HK-2 (cell line): ENCODE measurements around the gene SLC1A2.
A peak's percentile ranks its signal among the peaks of the same experiment; 100 is the strongest.

Experiments used
- DNase-seq: peaks from one replicate; pipeline ENCODE4 v3.0.0-alpha.2; 2018; ENCODE audit not compliant: unreplicated experiment

Gene SLC1A2

GRCh38 chr11:35245056-35245455 lies 174.3 kb downstream of the SLC1A2 start:
- no peak for DNase-seq

- DNase-seq, result no peak
Measured at GRCh38 chr11:35243774-35244173, 175.6 kb downstream of the SLC1A2 start.

DNA sequence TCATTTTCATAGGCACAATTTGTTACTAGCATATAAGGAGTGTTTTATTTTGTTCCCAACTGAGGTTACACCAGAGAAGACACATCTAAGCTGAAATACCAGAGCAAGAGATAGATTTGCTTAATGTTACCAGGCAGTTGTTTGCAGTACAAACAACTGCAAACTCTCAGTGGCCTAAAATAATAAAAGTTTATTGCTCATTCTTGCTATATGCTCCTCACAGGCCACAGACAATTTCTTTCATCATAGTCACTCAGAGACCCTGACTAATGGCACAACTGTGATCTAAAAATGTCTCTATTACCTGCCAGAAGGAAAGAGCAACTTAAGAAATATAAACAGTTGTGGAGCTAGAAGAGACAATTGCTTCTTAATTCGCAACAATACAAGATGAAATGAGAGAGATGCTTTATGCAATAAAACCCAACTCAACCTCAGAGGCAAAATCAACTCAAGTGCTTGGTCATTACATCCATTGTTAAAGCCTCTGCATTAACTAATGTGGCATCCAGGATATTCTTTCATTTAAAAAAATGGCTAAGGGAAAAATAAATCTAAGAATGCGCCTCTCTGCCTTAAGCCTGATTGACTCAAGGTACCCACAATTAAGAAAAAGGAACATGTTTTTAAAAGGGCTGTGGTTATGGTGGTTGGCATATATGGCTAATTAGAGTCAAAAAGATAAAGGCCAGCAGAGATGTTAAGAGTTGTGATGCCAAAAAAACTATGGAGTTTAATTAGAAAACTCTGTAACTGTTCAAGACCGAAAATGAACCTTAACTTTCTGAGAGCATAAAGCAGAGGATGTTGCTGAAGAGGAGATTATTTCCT lies 176.7 kb downstream of the SLC1A2 start:
- DNase-seq, result no peak

GRCh38 chr11:35241531-35241930 lies 177.8 kb downstream of the SLC1A2 start:
- DNase-seq, result no peak

- DNase-seq, result no peak
Measured at GRCh38 chr11:35241083-35241482, 178.3 kb downstream of the SLC1A2 start.

GRCh38 chr11:35239471-35240075 lies 179.8 kb downstream of the SLC1A2 start:
- no peak for DNase-seq

DNA sequence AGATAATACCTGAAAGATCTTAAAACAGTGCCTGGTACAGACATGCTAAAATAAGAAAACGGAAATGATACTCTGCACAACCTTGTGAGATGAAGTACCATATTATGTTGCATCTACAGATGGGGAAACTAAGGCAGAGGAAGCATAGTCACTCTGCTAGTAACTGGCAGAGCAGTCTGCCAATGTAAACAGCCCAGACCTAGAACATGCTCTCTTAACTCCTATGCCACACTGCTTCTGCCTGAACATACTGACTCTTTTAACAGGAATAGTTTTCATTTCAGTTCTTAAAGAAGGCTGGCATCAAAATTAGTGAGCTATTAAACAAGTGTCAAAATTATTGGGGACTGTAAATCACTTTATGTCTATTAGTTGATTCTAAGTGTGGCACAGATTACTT lies 180.5 kb downstream of the SLC1A2 start:
- no peak for DNase-seq

DNA sequence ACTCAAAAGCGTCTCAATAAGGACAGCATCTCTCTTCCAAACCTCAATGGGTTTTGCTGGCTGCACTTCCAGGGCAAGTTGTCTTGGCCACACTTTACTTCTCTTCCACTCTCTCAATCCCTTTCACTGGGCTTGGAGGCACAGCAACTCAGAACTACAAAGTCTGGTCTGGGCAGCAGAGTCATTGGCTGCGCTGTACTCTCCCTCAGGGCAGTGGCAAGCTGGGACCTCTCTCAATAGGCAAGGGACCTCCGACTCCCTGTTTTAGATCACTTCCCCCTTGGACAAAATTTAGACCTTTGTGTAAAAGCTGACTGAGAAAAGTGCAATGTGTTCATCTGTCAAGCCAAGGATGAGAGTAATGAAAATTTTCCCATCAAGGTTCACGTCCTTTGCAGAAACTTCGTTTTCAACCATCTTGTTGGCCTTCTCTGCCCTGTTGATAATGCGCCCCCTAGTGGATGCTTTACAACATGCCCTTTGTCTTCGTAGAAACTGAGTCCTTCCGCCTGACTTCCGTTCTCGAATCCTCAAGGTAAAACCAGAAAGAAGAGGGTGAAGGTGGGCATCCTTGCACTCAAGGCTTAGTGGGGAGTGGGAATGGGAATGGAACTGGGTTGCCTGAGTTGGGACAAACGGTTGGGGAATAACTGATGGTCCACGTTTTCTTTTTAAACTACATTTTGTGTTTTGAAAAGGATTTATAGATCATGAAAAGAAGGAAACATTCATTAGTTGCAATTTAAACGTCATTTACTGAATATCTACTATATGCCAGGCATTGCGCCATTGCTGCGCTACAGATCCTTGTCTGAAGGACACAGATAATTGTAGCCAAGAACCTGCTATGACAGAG lies 181.3 kb downstream of the SLC1A2 start:
- no peak for DNase-seq

GRCh38 chr11:35237351-35237750 lies 182.0 kb downstream of the SLC1A2 start:
- no peak for DNase-seq

GRCh38 chr11:35236667-35237003 lies 182.7 kb downstream of the SLC1A2 start:
- peak; percentile 49 for DNase-seq

GRCh38 chr11:35235936-35236666 lies 183.3 kb downstream of the SLC1A2 start:
- peak; percentile 61 for DNase-seq

DNA sequence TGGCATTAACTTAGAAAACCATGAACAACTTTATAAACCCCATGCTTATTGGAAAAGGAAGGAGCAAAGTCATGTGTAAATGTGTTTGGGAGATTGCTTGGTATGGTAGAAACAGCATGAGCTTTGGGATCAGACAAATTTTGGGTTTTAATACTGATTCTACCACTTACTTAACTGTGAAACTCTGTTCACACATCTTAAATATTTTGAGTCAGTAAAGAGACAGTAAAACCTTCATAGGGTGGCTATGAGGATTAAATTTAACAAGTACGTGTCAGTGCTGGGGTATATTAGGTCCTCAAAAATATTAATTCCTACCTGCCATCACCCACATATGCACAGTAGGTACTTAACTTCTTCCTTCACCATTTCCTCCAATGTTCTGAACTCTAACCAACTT lies 183.9 kb downstream of the SLC1A2 start:
- DNase-seq, result no peak

GRCh38 chr11:35235157-35235468 lies 184.2 kb downstream of the SLC1A2 start:
- no peak for DNase-seq

DNA sequence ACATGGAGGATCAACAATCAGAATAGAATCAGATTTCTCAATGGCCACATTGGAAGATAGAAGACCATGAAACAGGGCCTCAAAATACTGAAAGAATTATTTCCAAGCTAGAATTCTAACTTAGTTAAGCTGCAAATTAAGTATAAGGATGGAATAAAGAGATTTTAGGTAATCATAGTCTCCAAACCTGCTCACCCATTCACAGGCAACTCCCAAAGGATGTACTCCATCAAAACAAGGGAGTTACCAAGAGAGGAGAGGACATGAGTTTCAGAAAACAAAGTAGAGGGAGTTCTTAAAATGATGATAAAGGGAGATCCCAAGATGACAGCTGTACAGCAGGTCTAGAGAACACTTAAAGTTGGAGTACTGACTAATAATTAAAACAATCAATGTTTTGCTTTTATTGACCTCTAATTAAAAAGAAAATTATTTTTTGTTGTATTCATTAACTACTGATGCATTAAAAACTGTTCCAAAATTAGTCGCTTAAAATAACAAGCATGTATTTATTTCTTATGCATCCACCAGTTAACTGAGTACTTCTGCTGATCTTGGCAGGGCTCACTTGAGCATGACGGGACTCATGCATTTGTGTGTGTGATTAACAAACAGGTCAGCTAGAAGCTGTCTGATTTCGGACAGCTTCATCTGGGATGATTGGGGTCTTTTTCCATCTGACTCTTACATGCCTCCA lies 184.8 kb downstream of the SLC1A2 start:
- no peak for DNase-seq

DNA sequence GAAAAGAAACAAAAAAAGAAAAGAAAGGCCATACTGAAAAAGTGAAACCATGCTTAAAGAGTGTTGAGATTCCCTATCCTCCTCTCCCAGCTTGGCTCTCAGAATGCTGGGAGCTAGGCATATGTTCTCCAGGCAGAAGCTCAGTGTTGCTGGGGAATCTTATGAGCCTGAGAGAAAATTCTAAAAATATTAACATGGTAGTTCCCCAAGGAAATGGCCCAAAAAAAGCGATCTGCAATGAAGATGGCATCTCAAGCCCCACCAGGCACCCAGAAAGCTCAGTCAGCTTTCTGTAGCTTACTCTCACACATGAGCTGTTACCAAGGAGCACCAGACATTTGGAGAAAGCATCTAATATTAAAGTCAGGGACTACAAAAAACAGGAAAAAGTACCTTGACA lies 185.8 kb downstream of the SLC1A2 start:
- no peak for DNase-seq

GRCh38 chr11:35232891-35233330 lies 186.4 kb downstream of the SLC1A2 start:
- no peak for DNase-seq

DNA sequence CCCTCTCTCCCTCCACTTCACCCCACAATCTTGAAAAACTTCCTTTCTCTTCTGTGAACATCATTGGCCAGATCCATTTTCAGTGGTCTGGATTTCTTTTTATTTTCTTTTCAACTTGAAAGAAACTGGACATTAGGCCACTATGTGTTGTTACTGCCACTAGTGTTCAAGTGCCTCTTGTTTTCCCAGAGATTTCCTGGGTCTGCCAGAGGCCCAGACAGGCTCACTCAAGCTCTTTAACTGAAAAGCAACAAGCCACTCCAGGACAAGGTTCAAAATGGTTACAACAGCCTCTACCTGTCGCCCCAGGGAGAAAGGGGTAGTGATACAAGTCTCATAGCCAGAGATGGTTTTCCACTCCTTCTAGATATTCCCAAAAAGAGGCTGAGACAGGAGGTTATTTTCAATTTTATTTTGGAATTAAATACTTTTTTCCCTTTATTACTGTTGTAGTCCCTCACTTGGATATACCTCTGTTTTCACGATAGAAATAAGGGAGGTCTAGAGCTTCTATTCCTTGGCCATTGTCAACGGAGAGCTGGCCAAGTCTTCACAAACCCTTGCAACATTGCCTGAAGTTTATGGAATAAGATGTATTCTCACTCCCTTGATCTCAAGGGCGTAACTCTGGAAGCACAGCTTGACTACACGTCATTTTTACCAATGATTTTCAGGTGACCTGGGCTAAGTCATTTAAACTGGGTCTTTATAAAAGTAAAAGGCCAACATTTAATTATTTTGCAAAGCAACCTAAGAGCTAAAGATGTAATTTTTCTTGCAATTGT lies 188.1 kb downstream of the SLC1A2 start:
- no peak for DNase-seq

DNA sequence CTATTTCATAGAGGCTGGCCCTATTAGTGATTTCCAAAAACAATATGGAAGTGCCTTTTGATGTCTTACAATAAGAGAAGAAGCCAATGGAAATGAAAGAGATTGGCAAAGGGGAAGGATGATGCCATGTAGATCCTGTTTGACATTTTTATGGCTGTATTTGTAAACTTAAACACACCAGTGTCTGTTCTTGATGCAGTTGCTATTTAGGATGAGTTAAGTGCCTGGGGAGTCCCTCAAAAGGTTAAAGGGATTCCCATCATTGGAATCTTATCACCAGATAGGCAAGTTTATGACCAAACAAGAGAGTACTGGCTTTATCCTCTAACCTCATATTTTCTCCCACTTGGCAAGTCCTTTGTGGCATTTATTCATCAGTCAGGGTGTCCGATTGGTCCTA lies 189.0 kb downstream of the SLC1A2 start:
- DNase-seq, result no peak

DNA sequence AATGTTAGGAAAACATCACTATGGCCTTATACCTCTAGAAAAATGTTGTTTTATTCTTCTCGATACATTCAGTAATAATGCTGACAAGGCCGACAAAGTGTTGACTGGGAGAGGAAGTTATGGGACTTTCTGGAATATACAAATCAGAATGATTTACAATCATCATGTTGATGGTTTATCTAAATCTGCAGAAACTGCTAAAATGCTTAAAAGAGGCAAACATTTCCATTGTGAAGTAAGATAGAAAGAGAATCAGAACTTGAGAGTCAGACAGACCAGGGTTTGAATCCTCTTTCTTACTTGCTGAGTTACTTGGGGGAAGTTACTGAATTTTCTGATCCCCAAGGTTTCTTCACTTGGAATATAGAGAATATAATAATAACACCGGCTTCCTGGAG lies 191.0 kb downstream of the SLC1A2 start:
- no peak for DNase-seq

DNA sequence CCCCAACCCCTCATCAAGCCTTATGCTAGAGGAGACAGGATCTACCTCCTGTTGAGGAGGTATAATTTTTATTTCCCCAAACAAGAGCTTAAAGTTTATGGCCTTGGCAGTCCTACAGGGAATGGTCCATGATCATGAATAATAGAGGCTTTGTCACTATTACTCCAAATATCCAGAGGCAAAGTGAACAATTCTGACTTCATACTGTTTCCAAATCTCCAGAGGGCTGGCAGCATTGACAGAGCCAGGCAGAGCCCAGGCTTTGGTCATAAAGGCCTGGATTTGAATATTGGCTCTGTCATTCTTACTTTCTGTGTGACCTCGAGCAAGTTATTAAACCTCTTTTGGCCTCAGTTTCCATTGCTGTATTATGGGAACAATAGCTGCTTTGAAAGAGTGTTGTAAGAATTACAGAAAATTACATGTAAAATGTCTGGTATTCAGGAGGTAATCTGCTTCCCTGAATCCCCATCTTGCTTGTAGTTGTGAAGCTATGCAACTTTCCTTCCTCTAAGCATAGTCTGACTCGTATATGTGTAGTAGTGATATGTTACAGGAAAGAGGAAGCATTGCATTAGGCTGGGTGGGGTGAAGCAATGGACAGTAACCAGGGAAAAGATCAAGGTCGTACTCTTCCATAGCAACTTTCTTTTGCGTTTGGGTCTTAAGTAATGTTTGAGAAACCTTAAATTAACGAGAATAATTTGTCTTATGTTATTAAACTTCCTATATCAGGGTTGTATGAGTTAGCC lies 191.6 kb downstream of the SLC1A2 start:
- no peak for DNase-seq
